Breast epithelium (tissue), 3 donors: ENCODE results near the gene FLAD1.

Experiments
- POLR2A ChIP-seq: fragments of 450-650 bp; IDR thresholded peaks from one replicate; pipeline ENCODE4 v1.6.1; 2016; ENCODE audit warnings: antibody characterized with exemption, mild to moderate bottlenecking, moderate library complexity
- POLR2AphosphoS5 ChIP-seq, 3 donors: sonication (generic); formaldehyde crosslinking; IDR thresholded peaks; one replicate each; pipeline ENCODE4 v1.6.1; 2017; ENCODE audit warnings: antibody characterized with exemption in 3 of 3
- TF ChIP-seq, protein P1 (sequence below), 3 donors: fragments of 450-650 bp; IDR thresholded peaks; one replicate each; pipeline ENCODE4 v1.5.1; 2016 to 2017; ENCODE audit warnings: antibody characterized with exemption in 3 of 3, mild to moderate bottlenecking in 3 of 3, moderate library complexity in 3 of 3

DNA sequence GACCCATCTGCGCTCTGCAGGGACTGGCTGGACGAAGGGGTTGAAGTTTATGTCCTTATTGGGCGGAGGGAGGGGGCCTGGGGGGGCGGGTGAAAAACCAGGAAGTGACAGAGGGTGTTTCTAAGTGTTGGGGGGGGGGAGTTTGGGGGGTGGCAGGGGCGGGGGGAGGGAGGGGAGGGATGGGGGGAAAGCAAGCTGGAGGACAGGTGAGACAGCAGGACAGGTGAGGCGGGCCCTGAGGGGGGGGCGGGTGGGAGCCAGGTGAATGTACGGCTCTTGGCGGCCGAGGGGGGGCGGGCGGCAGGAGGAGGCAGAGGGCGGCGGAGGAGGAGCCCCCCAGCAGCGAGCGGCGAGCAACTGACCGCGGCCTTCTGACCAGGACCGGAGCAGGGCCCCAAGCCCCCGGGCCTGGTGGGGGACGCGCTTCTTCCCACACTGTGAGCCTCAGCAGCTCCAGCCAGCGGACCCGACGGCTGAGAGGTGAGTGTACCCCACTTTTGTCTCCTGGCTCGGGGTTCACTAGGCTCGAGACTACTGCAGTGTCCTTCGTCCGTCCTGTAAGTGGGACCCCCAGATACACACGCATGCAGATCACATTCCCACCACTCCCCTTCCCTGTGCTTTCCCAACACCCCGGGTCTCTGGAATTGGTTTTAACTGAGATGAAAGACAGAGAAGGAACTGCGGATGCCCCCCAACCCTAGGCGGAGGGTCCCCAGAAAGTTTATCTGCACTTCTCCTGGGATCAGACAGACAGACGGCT, 19.5 kb downstream of the FLAD1 start, which contains the start of gene ZBTB7B:
- TF ChIP-seq, protein P1, sequence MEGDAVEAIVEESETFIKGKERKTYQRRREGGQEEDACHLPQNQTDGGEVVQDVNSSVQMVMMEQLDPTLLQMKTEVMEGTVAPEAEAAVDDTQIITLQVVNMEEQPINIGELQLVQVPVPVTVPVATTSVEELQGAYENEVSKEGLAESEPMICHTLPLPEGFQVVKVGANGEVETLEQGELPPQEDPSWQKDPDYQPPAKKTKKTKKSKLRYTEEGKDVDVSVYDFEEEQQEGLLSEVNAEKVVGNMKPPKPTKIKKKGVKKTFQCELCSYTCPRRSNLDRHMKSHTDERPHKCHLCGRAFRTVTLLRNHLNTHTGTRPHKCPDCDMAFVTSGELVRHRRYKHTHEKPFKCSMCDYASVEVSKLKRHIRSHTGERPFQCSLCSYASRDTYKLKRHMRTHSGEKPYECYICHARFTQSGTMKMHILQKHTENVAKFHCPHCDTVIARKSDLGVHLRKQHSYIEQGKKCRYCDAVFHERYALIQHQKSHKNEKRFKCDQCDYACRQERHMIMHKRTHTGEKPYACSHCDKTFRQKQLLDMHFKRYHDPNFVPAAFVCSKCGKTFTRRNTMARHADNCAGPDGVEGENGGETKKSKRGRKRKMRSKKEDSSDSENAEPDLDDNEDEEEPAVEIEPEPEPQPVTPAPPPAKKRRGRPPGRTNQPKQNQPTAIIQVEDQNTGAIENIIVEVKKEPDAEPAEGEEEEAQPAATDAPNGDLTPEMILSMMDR (IDR thresholded peaks at IDR 0.05), result peak in 2 of 3 donors; percentile 8 to 14
- TF ChIP-seq POLR2AphosphoS5 (IDR thresholded peaks at IDR 0.05) (no peak), POLR2A (no peak)
